KG1 (cell line): Measurements from ENCODE around the gene SIPA1L3.
"Not testable (repeated sequence)": the region's sequence is repeated elsewhere in the genome, so short reads cannot be mapped to it uniquely, and the experiment has no call there.

Experiments used
- DNase-seq: peaks from one replicate; lab custom pipeline; 2025; lab: John Stamatoyannopoulos, UW

The SIPA1L3 gene

DNA sequence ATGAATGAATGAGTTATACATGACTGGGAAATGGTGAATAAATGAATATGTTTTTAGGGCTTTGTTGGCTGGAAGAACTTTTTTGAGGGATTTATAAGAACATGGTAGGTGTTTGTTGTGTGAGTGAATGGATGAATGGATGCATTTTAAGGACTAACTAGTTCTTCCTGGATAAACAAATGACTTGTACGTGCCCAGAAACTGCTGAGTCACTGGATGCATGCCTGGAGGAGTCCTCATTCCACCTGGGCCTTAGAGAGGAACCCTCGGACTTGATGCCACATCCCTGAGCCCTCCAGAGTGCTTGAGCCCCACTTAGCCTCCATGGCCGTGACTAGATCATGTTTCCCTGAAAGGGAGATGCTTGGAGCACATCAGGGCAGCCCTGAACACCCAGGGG is 163.6 kb downstream of the SIPA1L3 start:
- DNase-seq = no peak

DNA sequence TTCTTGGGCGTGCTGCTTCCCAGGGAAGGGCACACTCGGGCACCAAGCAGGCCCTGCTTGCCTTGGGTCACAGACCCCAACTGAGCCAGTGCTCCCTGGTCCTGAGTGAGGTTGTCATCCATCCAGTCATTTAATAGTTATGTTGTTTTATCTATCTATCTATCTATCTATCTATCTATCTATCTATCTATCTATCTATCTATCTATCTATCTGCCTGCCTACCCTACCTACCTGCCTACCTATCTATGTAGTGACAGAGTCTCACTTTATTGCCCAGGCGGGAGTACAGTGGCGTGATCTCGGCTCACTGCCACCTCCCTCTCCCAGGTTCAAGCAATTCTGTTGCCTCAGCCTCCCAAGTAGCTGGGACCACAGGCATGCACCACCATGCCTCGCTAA is 164.0 kb downstream of the SIPA1L3 start:
- DNase-seq = not testable (repeated sequence)

DNA sequence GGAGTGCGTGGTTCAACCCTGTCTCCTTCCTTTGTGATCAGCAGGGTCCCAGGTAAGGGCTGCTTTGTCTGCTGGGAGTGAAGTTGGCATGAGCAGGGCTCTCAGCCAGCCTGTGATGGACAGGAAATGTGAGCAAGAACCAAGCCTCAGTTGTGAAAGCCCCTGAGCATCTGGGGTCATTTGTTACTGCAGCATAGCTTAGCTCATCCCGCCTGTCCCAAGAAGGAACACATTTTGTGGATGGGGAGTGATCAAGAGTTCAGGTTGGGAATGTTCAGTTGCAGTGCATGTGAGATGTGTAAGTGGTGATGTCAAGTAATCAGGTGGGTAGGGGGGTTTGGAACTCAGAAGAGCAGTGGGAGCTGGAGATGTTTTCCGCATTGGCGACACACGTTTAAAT is 164.6 kb downstream of the SIPA1L3 start:
- DNase-seq = no peak

DNA sequence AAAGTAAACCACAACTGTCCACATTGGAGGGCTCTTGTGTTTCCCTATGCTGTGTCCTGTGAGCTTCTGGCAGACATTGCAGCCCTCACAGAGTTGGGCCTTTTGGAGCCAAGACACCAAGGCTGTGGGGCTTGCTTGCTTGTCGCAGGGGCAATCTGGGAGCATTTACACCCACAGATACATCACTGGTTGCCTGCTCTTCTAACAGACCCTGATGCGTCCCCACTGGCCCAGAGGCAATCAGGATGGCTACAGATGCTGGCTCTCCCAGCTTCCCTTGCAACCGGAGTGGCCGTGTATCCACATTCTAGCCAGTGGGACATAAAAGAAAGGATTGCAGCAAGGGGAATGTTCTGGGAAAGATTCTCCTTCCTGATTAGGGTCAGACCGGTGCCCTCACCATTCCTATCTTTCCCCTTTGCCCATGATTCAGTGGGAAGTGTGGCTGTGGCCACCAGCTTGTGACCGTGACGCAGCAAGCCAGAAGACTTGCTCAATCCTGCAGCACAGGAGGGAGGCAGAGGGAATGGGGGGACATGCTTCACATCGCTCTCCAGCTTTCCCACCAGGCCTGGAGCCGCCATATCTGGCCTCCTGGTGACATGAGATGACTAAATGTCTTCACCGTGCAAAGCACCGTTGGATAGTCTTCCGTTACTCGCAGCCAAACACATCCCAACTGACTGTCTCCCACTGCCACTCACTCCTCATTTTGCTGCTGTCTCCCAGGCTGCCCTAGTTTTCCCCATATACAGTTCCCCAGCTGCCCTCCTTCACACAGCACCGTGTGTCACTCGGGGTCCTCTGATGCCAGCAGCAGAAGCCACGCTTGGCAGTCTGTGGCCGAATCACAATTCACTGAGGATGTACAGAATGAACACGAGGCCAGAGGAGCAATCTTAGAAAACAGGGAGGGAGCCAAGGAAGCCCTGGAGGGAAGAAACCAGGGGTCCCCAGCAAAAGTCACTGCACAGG is 166.1 kb downstream of the SIPA1L3 start:
- DNase-seq = no peak

GRCh38 chr19:38073841-38074685 is 167.1 kb downstream of the SIPA1L3 start:
- DNase-seq = no peak

- no peak for DNase-seq
Measured at GRCh38 chr19:38076337-38076736, 169.3 kb downstream of the SIPA1L3 start.

DNA sequence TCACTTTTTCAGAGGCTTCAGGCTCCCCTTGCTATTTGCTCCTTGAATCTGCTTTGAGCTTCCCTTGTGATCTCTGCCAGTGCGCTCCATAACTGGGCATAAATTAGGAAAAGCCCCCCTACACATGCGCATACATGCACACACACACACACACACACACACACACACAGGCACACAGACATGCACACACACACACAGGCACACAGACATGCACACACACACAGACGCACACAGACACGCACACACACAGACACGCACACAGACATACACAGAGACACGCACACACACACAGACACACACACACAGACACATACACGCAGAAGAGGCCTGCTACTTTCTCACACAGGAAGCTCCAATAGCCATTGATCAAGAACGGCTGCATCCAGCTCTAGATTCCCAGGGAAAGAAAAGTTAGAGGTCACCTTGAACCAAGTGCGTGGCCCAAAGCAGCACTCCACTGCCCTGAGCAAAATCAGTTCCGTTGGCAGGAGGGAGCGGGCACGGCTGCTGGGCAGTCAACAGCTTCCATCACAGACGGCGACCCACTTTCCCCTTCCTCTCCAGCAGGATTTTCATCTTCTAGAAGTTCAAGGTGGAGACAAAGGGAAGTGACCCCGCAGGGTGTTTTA is 171.4 kb downstream of the SIPA1L3 start:
- DNase-seq = no peak

- no peak for DNase-seq
Measured at GRCh38 chr19:38079926-38080380, 172.9 kb downstream of the SIPA1L3 start.

DNA sequence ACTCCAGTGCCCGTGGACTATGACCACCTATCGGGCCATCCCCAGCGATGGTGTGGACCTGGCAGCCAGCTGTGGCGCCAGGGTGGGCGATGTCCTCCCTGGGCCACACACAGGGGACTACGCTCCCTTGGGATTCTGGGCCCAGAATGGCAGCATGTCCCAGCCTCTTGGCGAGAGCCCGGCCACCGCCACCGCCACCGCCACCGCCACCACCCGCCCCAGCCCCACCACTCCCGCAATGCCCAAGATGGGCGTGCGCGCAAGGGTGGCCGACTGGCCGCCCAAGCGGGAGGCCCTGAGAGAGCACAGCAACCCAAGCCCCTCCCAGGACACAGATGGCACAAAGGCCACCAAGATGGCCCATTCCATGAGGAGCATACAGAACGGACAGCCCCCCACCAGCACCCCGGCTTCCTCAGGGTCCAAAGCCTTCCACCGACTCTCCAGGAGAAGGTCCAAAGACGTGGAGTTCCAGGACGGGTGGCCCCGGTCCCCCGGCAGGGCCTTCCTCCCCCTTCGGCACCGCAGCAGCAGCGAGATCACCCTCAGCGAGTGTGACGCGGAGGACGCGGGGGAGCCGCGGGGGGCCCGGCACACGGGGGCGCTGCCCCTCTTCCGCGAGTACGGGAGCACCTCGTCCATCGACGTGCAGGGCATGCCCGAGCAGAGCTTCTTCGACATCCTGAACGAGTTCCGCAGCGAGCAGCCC is 174.7 kb downstream of the SIPA1L3 start:
- DNase-seq = no peak

- DNase-seq = no peak
Measured at GRCh38 chr19:38082256-38083118, 175.5 kb downstream of the SIPA1L3 start.

GRCh38 chr19:38084196-38084595 is 177.2 kb downstream of the SIPA1L3 start:
- no peak for DNase-seq

- no peak for DNase-seq
Measured at GRCh38 chr19:38089440-38089839, 182.4 kb downstream of the SIPA1L3 start.

GRCh38 chr19:38093154-38093553 is 186.1 kb downstream of the SIPA1L3 start:
- no peak for DNase-seq

DNA sequence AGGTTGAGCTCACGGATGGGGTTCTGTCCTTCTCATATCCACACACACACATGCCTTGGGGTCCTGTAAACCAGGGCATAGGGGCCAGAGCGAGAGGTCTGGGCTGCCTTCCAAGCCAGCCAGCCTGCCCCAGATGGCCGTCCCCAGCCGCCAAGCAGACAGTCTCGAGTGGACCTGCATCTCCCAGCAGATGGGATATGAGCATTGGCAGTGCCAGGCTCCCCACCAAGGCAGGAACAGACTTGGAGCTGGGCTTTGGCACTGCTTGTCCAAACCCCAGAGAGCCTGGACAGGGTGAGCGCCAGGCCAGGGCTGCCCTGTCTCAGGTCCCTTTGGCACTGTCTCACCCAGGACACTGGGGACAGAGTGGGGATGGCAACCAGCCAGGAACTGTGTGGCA is 186.6 kb downstream of the SIPA1L3 start:
- DNase-seq = no peak

DNA sequence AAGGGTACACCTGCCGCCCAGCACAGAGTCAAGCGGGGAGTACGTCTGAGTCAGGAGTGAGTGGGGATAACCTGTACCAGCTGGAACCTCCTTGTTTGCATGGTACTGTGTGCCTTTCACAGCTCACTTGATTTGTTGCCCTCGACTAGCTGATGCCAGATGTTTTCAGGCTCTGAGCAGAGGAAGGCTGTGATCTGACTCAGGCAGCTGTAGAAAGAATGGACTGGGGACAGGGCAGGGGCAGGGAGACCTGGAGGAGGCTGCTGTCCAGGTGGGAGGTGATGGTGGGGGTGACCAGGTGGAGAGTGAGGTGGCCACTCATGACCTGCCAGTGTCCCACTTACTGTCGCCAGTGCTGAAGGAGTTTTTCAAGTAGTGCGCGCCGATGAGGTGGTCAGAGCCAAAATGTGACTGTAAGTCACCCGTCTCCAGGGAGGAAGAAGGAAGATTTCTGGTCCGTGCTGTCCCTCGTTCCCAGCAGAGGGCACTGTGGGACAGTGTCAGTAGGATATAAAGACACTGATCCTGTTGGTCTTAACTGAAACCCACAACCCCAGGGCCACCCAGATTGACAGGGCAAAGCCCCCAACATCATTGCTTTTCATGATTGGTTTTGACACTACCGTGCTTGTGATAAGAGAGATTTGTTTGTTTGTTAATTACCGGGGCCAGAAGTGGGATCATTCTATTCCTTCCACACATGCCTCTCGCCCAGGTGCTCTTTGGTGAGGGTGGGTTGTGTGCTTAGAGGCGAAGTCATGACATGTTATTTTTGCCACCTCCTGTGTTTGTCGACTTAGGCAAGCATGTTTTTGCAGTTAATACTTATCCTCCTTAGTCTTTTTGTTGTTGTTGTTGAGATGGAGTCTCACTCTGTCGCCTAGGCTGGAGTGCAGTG is 188.7 kb downstream of the SIPA1L3 start:
- DNase-seq = no peak

- no peak for DNase-seq
Measured at GRCh38 chr19:38099966-38100365, 193.0 kb downstream of the SIPA1L3 start.

DNA sequence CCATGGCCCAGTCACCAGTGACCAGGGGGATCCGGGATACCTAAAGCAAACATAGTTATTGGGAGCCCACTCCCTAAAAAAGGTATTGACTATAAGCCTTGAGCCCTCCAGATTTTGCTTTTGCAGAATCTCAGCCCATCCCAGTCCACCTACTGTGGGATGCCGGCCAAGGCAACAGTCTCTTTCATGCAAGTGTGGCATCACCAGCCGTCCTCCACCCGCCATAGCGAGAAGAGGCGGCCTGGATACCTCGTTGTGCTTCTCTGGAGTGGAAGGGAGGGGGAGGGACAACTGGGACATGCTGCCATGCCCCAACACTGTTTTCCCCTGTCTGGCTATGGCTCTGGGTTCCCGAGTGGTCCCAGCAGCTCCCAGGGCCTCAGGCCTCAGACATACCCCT is 193.6 kb downstream of the SIPA1L3 start:
- DNase-seq = no peak

DNA sequence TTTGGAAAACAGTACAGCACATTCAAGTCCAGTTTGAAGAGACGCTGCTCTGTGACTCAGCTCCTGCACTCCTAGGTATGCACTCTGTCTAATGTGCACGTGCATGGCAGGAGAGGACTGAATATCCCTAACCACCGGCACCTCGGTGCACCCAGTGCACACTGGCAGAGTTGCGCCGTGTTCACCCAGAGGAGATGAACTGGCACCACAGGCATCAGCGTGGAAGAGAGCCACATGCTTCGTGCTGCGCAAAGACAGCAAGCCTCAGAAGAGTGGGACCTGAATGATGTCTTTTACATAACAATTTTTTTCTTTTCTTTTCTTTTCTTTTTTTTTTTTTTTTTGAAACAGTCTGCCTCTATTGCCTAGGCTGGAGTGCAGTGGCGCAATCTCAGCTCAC is 194.7 kb downstream of the SIPA1L3 start:
- DNase-seq = no peak

GRCh38 chr19:38105574-38105973 is 198.6 kb downstream of the SIPA1L3 start:
- DNase-seq = no peak

DNA sequence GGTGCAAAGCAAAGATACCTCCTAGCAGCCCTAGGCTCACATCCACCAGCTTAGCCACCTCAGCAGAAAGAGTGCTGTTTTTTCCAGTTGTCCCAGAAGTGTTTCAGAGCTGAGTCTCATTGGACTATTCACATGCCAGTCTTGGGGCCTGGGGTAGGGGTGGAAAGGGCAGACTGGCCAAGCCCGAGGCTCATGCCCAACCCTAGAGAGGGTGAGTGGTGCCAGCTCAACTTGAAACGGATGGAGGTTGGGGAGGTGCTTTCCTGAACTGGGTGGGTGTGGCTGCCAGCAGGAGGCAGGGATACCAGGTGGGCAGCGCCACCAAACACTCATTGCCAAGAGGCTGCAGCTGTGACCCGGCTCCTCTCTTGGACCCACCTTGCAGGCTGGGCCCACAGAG is 200.1 kb downstream of the SIPA1L3 start:
- DNase-seq = no peak
